Mesenteric fat pad (tissue), 1 donor: ENCODE results near the gene SMAD4. TPM values are rescaled to one million over a fixed set of nuclear protein-coding genes. Genes with fewer than 3 reads are reported as not detected.
A peak's percentile ranks its signal among the peaks of the same experiment; 100 is the strongest.
"Not testable (repeated sequence)": the region's sequence is repeated elsewhere in the genome, so short reads cannot be mapped to it uniquely, and the experiment has no call there.

ENCODE experiments used
- DNase-seq: peaks from one replicate; pipeline ENCODE4 v3.0.0-alpha.2; 2020; ENCODE audit warnings: low spot score
- long read RNA-seq: library from polyadenylated mRNA; unstranded; transcript quantifications from one replicate; pipeline ENCODE4 v2.0.0, GENCODE V29; 2020
- total RNA-seq: library from RNA; stranded (reverse); fragmentation: NEBNext Ultra II Directional; extraction: Animal tissue kit (Norgen Biotek cat#: 25700); gene quantifications from one replicate; pipeline ENCODE4 v1.2.1, GENCODE V29; 2021
- donor health status: DM: yes; HTN: yes; CAD: no.

Gene SMAD4
- total RNA-seq: 87.0 TPM
- long read RNA-seq, full-length matches to known transcripts: 2 of 14 reads
- long read RNA-seq, partial matches to known transcripts: 7 of 14 reads
- long read RNA-seq, other reads (novel, unspliced or antisense): 5 of 14 reads

GRCh38 chr18:51029694-51030536 is at the start of gene SMAD4:
SMAD4 (plus strand) TSS chr18:51030213; CDS start chr18:51047047, 16,834 bp downstream.
- peak; percentile 99 for DNase-seq

DNA sequence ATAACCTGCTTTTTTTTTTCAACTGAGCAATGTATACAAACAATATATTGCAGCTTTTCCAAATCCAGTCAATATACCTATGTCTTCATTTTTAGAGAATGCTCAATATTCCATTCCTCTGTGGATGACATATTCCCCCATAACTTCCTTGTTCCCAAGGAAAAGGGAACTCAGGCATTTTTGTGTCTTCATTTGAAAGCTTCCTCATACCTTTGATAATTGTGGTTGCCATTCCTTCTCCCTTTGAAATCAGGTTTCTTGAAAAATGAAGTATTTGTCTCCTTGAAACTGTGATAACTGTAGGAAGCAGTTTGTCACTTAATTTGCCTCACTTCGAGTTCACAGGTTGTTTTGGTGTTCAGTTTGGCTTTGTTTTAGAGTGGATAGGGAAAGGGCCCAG is 48.6 kb upstream of the SMAD4 start:
- DNase-seq: no peak

GRCh38 chr18:50982086-50982801 is 47.8 kb upstream of the SMAD4 start:
- no peak for DNase-seq

DNA sequence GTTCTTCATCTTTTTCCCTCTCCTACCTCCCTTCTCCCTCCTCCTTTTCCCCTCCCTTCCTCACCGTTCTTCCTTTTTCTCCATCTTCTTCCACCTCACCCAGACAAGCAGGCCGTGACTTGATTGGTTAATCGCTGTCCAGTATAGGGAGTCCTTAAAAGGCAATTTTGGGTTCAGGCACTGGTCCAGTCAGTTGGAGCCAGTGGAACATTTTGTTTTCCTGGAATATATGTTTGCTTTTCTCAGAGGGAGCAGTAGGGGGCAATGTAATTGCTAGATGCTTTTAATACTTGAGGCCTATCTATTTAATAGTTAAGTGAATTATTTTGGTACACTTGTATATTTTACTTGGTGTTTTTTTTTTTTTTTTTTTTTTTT is 47.2 kb upstream of the SMAD4 start:
- DNase-seq: no peak

- DNase-seq: no peak
These were observed 43.5 kb upstream of the SMAD4 start for GRCh38 chr18:50986360-50987087.

DNA sequence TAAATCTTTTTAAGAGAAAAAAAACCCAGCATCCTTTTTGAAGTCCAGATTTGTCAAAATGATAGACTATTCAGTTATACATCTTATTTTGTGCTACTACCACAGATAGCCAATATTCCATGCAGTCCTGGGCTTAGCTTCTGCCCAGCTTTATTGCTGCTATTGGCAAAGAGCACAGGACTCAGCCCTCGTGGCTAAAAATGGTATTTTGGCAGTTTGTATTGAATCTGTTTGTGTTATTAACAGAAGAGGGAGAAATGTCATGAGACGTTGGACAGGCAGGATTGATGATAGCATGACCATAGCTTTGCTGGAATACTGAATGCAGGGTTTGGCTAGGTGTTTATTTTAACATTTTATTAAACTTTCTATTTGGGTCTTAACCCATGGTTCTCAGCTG is 42.8 kb upstream of the SMAD4 start:
- DNase-seq: no peak

DNA sequence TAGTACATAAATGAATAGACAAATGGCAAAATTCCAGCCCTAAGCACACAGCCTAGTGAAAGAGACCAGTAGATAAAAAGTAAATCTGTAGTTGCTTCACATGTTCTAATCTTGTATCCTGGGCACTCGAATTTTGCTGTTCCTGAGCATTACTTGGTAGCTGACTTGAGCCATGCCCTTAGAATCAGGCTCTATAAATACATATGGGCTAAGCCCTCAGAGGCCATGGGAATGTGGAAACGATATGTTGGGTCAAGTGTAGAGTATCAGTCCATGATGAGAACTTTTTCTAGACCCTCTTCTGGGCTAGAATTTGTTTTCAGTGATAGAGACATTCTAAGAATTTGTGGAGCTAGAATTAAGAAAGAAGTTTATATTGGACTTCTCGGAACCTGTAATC is 40.3 kb upstream of the SMAD4 start:
- no peak for DNase-seq

- DNase-seq: no peak
These were observed 37.7 kb upstream of the SMAD4 start for GRCh38 chr18:50992351-50992762.

- DNase-seq: no peak
These were observed 36.0 kb upstream of the SMAD4 start for GRCh38 chr18:50994031-50994430.

GRCh38 chr18:51003174-51003573 is 26.8 kb upstream of the SMAD4 start:
- not testable (repeated sequence) for DNase-seq

- no peak for DNase-seq
These were observed 23.8 kb upstream of the SMAD4 start for GRCh38 chr18:51006061-51006818.

DNA sequence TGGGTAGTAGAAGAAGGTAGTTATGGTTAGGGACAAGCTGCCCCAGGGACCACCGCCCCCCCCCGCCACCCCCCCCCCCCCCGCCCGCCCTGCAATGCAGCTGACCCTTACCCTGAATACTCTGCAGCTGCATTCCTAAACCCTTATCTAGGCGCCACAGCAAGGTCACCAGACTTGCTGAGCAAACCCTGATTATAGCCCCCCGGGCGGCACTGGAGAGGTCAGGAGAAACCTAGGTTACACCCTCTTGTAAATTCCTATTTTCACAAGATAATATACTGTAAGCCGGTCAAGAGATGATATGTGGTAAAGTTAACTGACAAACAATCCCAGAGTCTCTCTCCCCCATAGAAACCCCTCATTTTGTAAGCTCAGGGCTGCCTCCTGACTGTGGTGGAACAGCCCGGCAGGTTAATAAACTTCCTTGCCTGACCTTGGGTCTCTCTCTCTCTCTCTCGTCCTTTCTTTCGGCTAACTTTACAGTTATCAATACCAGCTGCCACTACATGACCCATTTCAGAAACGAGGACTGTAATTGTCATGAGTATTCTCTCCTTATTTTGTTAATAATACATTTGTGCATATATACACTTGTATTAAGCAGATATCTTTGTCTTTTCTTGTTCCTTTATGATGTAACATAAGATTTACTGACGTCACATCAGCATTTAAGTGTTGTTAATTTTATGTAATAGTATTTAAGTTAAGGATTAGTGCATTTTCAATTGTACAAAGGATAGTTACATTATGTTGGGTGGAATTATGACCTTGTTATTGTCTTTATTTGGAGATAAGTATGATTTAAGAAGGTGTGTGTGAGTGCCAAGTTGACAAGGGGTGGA is 22.8 kb upstream of the SMAD4 start:
- DNase-seq: no peak

GRCh38 chr18:51007790-51008139 is 22.2 kb upstream of the SMAD4 start:
- no peak for DNase-seq

DNA sequence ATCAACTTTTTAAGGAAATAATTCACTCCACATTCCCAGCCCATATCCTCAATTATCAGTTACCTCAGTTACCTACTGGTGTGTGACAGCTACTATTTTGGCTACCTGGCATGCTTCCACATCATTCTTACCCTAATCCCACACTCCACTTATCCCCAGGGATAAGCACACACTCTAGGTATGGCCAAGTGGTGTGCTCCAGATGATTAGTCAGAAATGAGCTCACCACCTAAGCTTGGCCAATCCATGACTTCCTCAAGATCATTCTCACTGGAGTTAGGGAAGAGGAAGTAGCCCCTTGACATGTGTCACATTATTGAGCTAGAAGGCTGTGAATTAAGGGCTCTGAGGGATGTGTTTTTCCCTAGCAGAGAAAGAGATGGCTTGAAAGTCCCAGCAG is 20.9 kb upstream of the SMAD4 start:
- DNase-seq: no peak

- DNase-seq: no peak
These were observed 19.8 kb upstream of the SMAD4 start for GRCh38 chr18:51010218-51010617.

GRCh38 chr18:51011709-51012108 is 18.3 kb upstream of the SMAD4 start:
- no peak for DNase-seq

DNA sequence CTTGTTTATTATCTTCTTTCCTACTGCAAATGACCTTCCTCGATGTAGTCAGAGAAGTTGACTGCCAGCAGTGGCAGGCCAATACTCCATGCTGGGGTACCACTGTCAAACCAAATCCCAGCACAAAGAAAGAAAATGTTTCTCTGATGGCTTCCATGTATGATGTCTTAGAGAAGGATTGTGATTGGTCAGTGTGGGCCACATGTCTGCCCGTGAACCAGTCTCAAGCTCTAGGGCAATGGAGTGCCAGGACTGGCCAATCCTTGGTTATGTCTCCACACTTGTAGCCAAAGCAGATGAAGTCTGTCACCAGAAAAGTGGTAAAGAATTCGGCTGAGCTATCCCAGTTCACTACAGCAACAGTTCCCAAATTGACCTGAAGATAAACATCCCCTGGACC is 17.6 kb upstream of the SMAD4 start:
- DNase-seq: no peak

DNA sequence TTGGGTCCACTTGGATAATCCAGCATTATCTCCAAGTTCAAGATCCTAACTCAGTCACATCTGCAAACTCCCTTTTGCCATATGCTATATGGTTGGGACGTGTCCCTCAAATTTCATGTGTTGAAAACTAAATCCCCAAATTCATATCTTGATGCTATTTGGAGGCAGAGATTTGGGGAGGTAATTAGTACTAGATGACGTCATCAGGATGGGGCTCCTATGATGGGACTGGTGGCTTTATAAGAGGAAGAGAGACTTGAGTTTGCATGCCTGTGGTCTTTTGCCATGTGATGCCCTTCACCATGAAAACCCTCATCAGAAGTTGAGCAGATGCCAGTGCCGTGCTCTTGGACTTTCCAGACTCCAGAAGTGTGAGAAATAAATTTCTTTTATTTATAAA is 16.8 kb upstream of the SMAD4 start:
- no peak for DNase-seq

- no peak for DNase-seq
These were observed 12.7 kb upstream of the SMAD4 start for GRCh38 chr18:51017140-51017879.
